Activated T-cell treated with anti-CD3 and anti-CD28 coated beads, Interleukin-2, amount 50 U/mL, for 4 hours (primary cell): Measurements from ENCODE around the gene DNAH1. TPM values are rescaled to one million over a fixed set of nuclear protein-coding genes. Genes with fewer than 3 reads are reported as not detected.

ENCODE experiments used
- ATAC-seq, 2 donors: fragments of 200-7000 bp; cut with Tn5 transposase; one replicate each; pipeline ENCODE4 v1.10.0; 2021
- DNase-seq: peaks from one replicate; pipeline ENCODE4 v3.0.0-alpha.2; 2020
- H3K27me3 Mint-ChIP-seq: one replicate; pipeline ENCODE4 v1.8.0; 2021; ENCODE audit warnings: low read depth, mixed read lengths
- H3K36me3 Mint-ChIP-seq: one replicate; pipeline ENCODE4 v1.8.0; 2022; ENCODE audit warnings: mixed read lengths; ENCODE audit not compliant: insufficient read depth
- H3K4me1 Mint-ChIP-seq: one replicate; pipeline ENCODE4 v1.8.0; 2021; ENCODE audit warnings: low read depth, mixed read lengths
- H3K4me3 Mint-ChIP-seq: one replicate; pipeline ENCODE4 v1.8.0; 2021; ENCODE audit warnings: mild to moderate bottlenecking, moderate library complexity, mixed read lengths
- H3K9me3 Mint-ChIP-seq: one replicate; pipeline ENCODE4 v1.8.0; 2021; ENCODE audit warnings: mixed read lengths
- total RNA-seq, 3 donors: library from RNA; stranded (reverse); gene quantifications; one replicate each; pipeline ENCODE4 v1.2.1, GENCODE V29; 2021

Gene DNAH1
- total RNA-seq, 3 donors from 2014 or later = 6.4 to 8.4 (median 6.6) TPM

DNA sequence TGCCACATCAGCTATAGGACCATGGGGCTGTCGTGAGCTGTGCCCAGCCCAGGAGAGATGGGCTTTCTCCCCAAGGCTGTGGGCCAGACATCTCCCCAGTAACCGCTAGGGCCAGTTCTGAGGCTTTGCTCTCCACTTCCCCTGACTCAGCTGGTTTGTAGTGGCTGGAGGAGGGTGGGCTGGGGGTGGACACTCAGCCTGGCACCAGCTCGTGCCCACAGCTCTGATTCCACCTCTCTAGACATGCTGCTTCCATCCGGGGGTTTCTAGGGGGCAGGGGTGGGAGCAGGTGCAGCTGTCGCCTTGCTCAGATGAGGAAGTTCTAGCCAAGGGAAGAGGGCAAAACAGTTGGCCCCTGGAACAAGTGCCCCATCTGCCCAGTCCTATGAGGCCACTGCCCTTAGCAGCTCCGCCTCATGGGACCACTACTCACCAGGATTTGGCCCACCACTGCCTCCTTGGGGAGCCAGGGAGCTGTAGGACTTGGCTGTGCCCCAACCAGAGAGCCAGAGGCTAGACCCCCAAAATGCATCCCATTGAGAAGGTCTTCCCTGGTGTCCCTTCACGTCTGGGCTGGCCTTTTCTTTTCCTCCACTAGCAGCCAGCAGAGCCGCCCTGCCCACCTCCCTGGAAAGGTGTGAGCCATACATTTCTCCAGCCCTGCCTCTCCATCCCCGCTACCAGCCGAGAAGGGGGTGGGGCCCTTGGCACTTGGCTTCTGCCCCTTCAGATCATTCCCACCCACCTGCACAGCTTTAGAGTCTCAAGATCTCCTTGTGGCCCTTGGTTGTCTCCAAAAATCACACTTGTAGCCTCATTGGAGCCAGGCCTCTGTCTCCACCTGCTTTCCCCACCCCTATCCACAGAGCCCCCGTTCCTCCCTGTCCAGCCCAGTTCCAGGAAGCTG lies 18.6 kb upstream of the DNAH1 start:
- no peak for ATAC-seq
- H3K4me3 Mint-ChIP-seq = no peak overlapping the region

DNA sequence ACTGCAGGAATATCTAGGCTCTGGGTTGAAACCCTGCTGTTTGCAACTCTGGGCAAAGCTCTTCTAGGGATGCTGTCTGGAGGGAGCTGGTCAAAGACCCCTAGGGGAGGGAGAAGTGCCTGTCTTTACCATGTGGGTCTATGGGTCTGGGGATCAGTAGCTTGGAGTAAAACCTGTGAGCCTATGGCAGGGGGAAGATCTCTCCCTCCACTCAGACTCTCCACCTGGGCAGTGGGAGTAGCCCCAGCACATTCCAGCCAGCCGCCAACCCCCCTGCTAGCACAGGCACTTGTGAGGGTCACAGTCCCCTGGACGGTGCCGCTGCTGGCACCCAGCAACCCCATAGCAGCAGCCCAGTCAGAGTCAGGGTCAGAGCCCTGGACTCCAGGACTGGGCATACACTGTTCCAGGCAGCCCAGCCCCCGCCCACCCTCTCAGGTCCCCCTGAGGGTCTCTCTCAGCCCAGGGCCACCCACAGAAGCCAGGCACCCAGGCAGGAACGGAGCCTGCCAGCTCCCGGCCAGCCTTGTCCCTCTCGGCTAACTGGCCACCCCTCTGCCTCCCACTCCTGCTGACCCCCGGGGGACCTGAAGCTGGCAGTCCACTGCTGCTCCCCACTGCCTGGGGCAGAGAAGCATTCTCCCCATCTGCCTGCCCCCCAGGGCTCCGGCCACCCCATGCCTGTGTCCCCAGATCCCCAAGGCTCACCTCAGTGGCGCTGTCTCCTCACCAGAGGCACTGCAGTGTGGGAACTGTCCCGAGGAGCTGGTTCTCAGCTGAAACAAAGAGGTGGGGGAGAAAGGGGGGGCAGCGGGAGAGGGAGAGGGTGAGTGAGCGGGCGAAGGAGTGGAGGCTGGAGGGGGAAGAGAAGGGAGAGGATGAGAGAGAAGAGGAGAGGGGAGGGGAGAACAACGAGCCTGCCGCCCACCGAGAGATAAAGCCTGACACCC lies 17.7 kb upstream of the DNAH1 start:
- no peaks in the 10 kb centered on the region for H3K27me3 Mint-ChIP-seq
- no peak overlapping the region for H3K4me3 Mint-ChIP-seq
- ATAC-seq = no peak

More for the DNA sequence above, 18.6 kb upstream of the DNAH1 start:
- Mint-ChIP-seq H3K36me3 (peaks cover 3% of the 10 kb centered on the region), H3K27me3 (no peaks in the 10 kb centered on the region), H3K9me3 (no peaks in the 10 kb centered on the region), H3K4me1 (peaks cover 3% of the 10 kb centered on the region)
- DNase-seq = no peak

GRCh38 chr3:52299247-52299878 lies 16.8 kb upstream of the DNAH1 start:
- ATAC-seq = no peak
- DNase-seq = no peak
- Mint-ChIP-seq H3K4me1 (peaks cover 3% of the 10 kb centered on the region), H3K4me3 (no peak overlapping the region), H3K36me3 (peaks cover 2% of the 10 kb centered on the region), H3K9me3 (no peaks in the 10 kb centered on the region), H3K27me3 (no peaks in the 10 kb centered on the region)

More for the DNA sequence above, 17.7 kb upstream of the DNAH1 start:
- no peak for DNase-seq
- Mint-ChIP-seq H3K36me3 (peaks cover 2% of the 10 kb centered on the region), H3K9me3 (no peaks in the 10 kb centered on the region), H3K4me1 (peaks cover 3% of the 10 kb centered on the region)

DNA sequence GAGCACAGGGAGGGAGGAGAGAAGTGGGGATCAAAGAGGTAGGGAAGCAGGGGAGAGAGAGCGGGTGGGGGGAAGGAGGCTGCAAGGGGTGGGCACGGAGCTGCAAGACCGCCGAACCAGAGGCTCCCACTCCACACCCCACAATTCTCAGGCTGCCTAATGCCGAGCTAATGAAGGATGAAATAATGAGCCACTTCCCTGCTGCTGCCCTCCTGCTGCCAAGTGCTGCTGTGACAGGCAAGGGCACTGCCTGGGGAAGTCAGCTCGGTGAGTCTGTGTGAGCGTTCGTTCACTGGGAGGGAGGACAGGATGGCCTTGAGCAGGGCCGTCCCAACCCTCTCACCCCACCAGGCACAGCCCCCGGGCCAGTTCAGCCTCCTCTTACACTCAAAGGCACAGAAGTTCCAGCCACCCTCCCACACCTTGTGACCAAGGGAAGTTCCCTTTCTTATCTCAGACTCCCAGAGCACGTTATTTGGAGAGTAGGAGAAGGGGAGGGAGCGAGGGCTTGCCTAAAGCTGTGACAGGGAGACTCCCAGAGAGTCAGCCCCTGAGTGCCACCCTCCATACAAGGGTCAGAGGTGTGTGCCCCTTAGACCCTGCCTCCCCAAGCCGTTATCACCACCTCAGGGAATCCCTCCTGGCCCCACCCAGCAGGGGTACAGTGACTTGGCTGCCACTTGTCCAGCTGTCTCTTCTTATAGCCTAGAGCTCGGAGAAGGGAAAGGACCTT lies 16.1 kb upstream of the DNAH1 start:
- Mint-ChIP-seq H3K27me3 (no peaks in the 10 kb centered on the region), H3K4me3 (no peak overlapping the region), H3K36me3 (peaks cover 2% of the 10 kb centered on the region), H3K4me1 (peaks cover 3% of the 10 kb centered on the region), H3K9me3 (no peaks in the 10 kb centered on the region)
- ATAC-seq = no peak
- DNase-seq = no peak

DNA sequence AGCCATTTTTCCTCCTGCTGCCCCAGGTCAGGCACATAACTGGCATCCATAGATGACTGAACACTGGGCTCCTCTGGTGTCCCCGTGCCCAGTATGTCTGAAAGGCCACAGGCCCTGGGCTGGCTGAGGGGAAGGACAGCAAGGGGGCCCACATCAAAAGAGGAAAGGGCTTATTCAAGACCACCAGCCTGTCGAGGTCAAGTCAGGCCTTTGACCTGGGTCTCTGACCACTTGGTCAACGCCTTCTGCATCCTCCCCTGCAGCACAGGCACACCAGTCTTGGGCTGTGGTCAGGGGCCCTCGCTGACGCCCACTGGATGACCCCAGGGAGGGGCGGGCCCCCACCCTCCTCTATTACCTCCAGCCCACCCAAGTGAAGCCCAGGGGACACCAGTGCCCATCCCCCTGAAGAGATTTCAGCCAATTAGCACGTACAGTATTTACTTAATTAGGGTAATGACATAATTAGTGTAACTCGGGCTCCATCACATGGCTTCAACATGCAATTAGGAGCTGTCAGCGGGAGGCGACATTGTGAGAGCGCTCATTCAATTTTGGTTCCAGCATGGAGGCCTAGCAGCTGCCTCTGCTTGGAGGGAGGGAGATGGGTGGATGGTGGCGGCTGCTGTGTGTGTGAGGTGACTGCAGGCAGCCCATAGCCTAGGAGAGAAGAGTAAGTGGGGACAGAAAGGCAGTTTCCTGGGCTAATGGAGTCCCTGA lies 13.5 kb upstream of the DNAH1 start:
- no peak for ATAC-seq
- Mint-ChIP-seq H3K36me3 (peaks cover 4% of the 10 kb centered on the region), H3K4me3 (no peak overlapping the region), H3K27me3 (no peaks in the 10 kb centered on the region), H3K4me1 (peaks cover 17% of the 10 kb centered on the region), H3K9me3 (no peaks in the 10 kb centered on the region)
- DNase-seq = no peak

- DNase-seq (no peak), ATAC-seq (no peak)
- Mint-ChIP-seq H3K27me3 (no peaks in the 10 kb centered on the region), H3K36me3 (peaks cover 4% of the 10 kb centered on the region), H3K4me1 (peaks cover 20% of the 10 kb centered on the region), H3K9me3 (no peaks in the 10 kb centered on the region), H3K4me3 (no peak overlapping the region)
Measured at GRCh38 chr3:52303811-52304210, 12.3 kb upstream of the DNAH1 start.

DNA sequence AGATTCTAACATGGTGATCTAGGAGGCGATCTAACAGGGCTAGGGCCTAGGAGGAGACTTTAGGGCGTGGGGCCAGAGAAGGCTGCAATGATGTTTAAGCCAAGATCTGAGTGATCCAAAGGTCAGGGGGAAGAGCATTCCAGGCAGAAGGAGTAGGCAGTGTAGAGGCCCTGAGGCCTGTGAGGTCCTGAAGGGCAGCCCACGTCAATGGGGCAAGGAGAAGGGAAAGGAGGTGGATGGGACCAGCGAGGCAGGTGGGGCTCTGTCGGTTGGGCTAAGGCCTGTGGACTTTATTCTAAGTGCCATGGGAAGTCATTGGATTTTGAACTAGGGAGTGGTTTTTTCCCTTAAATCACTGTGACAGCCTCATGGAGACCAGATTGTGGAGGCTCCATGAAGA lies 10.2 kb upstream of the DNAH1 start:
- Mint-ChIP-seq H3K4me3 (no peak overlapping the region), H3K4me1 (peaks cover 31% of the 10 kb centered on the region), H3K36me3 (peaks cover 7% of the 10 kb centered on the region), H3K27me3 (no peaks in the 10 kb centered on the region), H3K9me3 (no peaks in the 10 kb centered on the region)
- ATAC-seq = no peak
- DNase-seq = no peak

- Mint-ChIP-seq H3K4me1 (peaks cover 37% of the 10 kb centered on the region), H3K27me3 (no peaks in the 10 kb centered on the region), H3K36me3 (peaks cover 7% of the 10 kb centered on the region), H3K9me3 (no peaks in the 10 kb centered on the region), H3K4me3 (no peak overlapping the region)
- no peak for ATAC-seq
- no peak for DNase-seq
Measured at GRCh38 chr3:52306978-52307377, 9.1 kb upstream of the DNAH1 start.

DNA sequence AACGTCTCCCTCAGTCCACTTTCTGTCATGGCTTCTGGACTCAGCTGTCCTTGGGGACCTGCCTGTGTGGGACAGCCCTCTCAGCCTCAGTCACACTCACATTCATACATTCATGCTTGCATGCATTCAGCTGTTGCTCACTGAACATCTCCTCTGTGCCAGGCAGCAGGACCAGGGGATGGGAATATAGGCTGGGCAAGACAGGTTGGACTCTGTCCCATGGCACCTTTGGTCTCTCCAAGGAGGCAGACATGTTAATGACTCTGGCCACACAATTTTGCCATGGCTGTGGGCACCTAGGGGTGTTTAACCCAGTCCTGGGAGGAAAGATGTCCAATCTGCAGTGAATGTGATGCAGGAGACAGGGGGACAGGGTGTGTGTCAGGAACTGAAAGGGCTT lies 7.8 kb upstream of the DNAH1 start:
- ATAC-seq = no peak
- H3K9me3 Mint-ChIP-seq = no peaks in the 10 kb centered on the region

DNA sequence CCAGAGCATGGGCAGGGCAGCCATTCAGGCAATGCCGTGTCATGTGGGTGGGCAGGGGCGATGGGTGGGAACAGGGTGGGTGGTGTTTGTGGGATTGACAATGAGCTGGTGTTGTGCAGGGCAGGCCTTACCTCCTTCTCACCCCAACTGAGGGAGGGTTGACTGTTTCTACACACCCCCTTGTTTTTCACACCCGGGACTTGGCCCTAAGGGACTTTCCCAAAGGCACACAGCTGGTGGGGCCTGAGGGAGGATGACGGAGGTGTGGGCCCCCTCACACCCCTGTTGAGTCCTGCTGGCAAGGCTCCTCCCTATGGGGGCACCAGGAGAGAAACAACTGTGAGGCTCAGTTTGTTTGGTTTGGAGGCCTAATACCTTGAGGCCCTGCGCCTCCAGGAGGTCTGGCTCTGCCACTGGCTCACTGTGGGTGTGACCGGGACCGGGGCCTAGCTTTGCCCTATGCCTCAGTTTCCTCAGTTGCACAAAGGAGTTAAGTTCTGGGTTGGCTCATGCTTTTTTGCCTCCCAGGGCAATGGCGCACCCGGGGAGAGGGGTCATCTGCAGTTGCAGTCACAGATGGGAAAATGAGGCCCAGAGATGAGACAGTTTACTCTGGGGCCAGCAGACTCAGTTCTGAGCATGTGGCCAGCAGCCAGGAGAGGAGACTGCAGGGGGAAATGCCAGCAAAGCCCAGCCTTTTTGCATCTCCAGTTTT lies 5.1 kb upstream of the DNAH1 start:
- H3K4me1 Mint-ChIP-seq = peaks cover 33% of the 10 kb centered on the region
- peak; percentile 84 to 94 for ATAC-seq

More for the DNA sequence above, 7.8 kb upstream of the DNAH1 start:
- no peak for DNase-seq
- Mint-ChIP-seq H3K4me3 (no peak overlapping the region), H3K27me3 (no peaks in the 10 kb centered on the region), H3K4me1 (peaks cover 37% of the 10 kb centered on the region), H3K36me3 (peaks cover 5% of the 10 kb centered on the region)

GRCh38 chr3:52311576-52312119 lies 4.5 kb upstream of the DNAH1 start:
- DNase-seq = no peak
- Mint-ChIP-seq H3K9me3 (no peaks in the 10 kb centered on the region), H3K36me3 (peaks cover 3% of the 10 kb centered on the region), H3K27me3 (no peaks in the 10 kb centered on the region), H3K4me1 (peaks cover 29% of the 10 kb centered on the region), H3K4me3 (no peak overlapping the region)
- ATAC-seq = no peak

More for the DNA sequence above, 5.1 kb upstream of the DNAH1 start:
- Mint-ChIP-seq H3K9me3 (no peaks in the 10 kb centered on the region), H3K27me3 (no peaks in the 10 kb centered on the region), H3K36me3 (peaks cover 5% of the 10 kb centered on the region), H3K4me3 (no peak overlapping the region)
- peak; percentile 20 for DNase-seq

DNA sequence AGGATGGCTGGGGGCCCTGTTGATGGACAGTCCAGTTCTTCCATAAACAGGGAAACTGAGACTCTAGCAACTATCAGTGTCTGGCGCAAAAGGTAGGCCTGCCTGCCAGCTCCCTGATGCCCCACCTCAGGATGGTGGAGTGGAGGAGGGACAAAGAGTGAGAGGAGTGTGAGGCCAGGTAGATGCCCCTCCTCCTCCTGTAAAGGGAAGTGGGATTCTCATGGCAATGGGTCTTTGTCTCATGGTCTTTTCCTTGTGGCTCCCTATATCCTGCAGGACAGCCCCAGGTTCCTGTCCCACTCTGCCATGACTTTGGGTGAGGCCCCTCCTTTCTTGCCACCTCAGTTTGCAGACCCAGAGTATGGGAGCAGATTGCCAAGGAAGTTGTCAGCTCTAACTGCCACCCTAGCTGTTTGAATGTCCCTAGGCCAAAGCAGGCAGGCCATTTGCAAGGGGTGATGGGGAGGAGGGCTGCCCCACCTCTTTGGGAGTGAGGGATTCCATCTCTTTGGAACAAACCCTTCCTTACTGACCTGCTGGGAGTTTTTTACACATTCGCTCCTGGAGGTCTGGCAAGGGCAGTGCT lies 2.8 kb upstream of the DNAH1 start:
- ATAC-seq = no peak
- no peak overlapping the region for H3K4me3 Mint-ChIP-seq
- H3K9me3 Mint-ChIP-seq = no peaks in the 10 kb centered on the region
- H3K27me3 Mint-ChIP-seq = no peaks in the 10 kb centered on the region
- DNase-seq = no peak
- peaks cover 30% of the 10 kb centered on the region for H3K4me1 Mint-ChIP-seq
- peaks cover 3% of the 10 kb centered on the region for H3K36me3 Mint-ChIP-seq
